ENCODE data around the gene TCERG1. TPM values are rescaled to one million over a fixed set of nuclear protein-coding genes. Genes with fewer than 3 reads are reported as not detected.
"Not testable (repeated sequence)": the region's sequence is repeated elsewhere in the genome, so short reads cannot be mapped to it uniquely, and the experiment has no call there.

TCERG1 gene
- total RNA-seq, 1 donor from 2014 or later, result 156 TPM

- TF ChIP-seq CTCF (IDR thresholded peaks at IDR 0.05; ENCODE audit: unreplicated experiment), result no peak
- Mint-ChIP-seq H3K27ac (no peak overlapping the region), H3K9me3 (peaks cover 14% of the 10 kb centered on the region), H3K4me1 (no peaks in the 10 kb centered on the region), H3K27me3 (ENCODE audit: low read depth) (no peaks in the 10 kb centered on the region), H3K4me3 (no peak overlapping the region), H3K36me3 (peaks cover 2% of the 10 kb centered on the region)
- no peak for DNase-seq (ENCODE audit: low spot score in 2 of 2, unreplicated experiment in 2 of 2)
Observed at GRCh38 chr5:146553446-146553845, 106.3 kb downstream of the TCERG1 start.

- not testable (repeated sequence) for H3K4me3 Mint-ChIP-seq; DNase-seq (ENCODE audit: low spot score in 2 of 2, unreplicated experiment in 2 of 2); H3K27ac Mint-ChIP-seq; H3K4me1 Mint-ChIP-seq; H3K27me3 Mint-ChIP-seq (ENCODE audit: low read depth); H3K36me3 Mint-ChIP-seq
- H3K9me3 Mint-ChIP-seq, result peaks cover 14% of the 10 kb centered on the region
Observed at GRCh38 chr5:146556884-146557283, 109.8 kb downstream of the TCERG1 start.

GRCh38 chr5:146560205-146560812 lies 113.2 kb downstream of the TCERG1 start:
- Mint-ChIP-seq H3K9me3 (peaks cover 14% of the 10 kb centered on the region), H3K27ac (peak overlapping the region; percentile 41), H3K4me1 (peaks cover 20% of the 10 kb centered on the region), H3K36me3 (peaks cover 2% of the 10 kb centered on the region), H3K4me3 (no peak overlapping the region), H3K27me3 (ENCODE audit: low read depth) (no peaks in the 10 kb centered on the region)
- TF ChIP-seq CTCF (IDR thresholded peaks at IDR 0.05; ENCODE audit: unreplicated experiment), result no peak
- no peak for DNase-seq (ENCODE audit: low spot score in 2 of 2, unreplicated experiment in 2 of 2)

Other genes starting within 250 kb of the TCERG1 start
- 21.9 to 24.0 TPM (median 23.1 TPM) in 3 replicates for gene RBM27, start 243.7 kb upstream of the TCERG1 start, total RNA-seq
- gene POU4F3, start 108.5 kb upstream of the TCERG1 start, total RNA-seq, result 0.09 to 0.25 TPM (median 0.13 TPM) in 3 replicates
- gene GPR151, start 68.9 kb downstream of the TCERG1 start, total RNA-seq, result not detected in 3 replicates

All from mesothelial cell of epicardium (in vitro differentiated cells).